Measurements from ENCODE around the gene DNAJC28. TPM values are rescaled to one million over a fixed set of nuclear protein-coding genes. Genes with fewer than 3 reads are reported as not detected.
"Not testable (repeated sequence)": the region's sequence is repeated elsewhere in the genome, so short reads cannot be mapped to it uniquely, and the experiment has no call there.

Gene DNAJC28
- total RNA-seq, 1 experiment from 2014 or later = 3.1 TPM

DNA sequence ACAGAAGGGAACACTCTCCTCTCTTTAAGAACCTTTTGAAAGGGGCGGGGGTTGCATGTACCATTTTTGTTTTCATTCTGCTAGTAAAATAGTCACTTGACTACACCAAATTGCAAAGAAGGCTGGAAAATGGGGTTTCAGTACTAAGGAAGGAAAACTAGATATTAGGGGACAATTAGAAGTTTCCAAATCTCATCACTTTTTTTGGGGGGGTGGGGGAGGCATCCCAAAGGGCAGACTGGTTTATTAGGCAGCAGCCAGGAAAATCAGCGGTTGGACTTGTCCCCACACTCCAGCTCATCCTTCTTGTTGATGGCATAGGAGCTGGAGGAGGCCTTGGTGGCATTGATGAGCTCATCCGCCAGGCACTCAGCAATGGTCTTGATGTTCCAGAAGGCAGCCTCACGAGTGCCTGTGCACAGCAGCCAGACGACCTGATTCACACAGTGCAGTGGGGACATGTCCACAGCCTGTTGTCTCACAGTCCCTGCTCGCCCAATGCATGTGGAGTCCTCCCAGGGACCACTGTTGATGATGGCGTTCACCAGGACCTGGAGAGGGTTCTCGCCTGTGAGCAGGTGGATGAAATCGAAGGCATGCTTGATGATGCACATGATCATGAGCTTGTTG lies 10.1 kb downstream of the DNAJC28 start:
- no peak for DNase-seq (ENCODE audit: low spot score)

DNA sequence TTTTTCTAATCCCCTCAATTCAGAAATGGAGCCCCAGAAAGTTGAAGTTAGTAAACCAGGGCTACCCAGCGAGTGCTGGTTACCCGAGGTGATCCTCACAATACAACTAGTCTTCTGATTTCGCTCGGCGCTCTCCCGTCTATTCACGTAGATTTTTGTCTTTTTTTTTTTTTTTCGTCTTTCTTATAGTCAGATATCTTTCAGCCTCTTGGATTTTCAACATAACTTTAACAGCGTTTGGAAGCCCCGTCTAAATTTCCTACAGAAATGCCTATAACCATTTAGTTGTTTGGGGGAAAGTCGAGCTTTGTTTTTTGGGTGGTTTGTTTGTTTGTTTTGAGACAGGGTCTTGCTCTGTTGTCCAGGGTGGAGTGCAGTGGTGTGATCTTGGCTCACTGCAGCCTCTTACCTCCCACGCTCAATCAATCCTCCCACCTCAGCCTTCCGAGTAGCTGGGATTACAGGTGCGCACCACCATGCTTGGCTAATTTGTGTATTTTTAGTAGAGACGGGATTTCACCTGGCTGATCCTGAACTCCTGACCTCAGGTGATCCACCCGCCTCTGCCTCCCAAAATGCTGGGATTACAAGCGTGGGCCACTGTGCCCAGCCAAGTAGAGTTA lies 10.9 kb downstream of the DNAJC28 start:
- DNase-seq (ENCODE audit: low spot score) = no peak

DNA sequence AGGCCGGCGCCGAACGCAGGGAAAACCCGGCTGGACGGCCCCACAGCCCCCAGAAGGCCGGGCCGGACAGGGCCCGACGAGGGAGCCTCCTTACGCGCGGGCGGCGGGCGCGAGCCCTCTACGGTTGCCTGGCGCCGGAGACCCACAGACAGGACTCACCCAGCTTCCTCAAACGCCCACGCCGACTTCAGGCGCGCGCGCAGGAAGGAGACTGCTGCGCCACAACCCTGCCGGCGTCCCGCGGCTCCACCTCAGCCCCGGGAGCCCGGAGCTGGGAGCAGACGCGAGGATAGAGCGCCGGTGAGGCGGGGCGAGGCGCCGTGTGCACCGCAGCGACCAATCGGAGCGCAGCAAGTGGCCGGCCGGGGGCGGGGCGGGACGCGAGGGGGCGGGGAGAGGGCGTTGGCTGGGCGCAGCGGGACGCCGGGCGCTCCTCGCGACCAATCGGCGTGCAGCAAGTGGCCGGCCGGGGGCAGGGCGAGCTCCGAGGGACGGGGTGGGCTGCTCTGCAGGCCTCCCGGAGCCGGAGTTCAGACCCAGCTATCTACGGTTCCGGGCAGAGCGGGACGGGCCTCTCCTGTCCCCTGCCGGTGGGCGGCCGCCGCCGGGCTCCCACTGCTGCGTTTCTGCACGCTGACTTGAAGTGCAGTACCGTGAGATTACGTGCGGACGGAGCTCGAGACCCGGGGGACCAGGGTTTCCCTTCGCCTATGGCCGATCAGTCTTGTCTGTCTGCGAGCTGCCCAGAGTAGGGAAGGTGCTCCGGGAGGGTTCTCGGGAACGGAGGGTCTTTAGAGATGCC lies 11.6 kb downstream of the DNAJC28 start, which contains the start of gene TMEM50B:
TSS of gene TMEM50B (minus strand) at position 296 of the 802 bp plus-strand sequence. CDS start 11,089 bp downstream, outside the sequence.
- peak; percentile 90 for DNase-seq (ENCODE audit: low spot score)

DNA sequence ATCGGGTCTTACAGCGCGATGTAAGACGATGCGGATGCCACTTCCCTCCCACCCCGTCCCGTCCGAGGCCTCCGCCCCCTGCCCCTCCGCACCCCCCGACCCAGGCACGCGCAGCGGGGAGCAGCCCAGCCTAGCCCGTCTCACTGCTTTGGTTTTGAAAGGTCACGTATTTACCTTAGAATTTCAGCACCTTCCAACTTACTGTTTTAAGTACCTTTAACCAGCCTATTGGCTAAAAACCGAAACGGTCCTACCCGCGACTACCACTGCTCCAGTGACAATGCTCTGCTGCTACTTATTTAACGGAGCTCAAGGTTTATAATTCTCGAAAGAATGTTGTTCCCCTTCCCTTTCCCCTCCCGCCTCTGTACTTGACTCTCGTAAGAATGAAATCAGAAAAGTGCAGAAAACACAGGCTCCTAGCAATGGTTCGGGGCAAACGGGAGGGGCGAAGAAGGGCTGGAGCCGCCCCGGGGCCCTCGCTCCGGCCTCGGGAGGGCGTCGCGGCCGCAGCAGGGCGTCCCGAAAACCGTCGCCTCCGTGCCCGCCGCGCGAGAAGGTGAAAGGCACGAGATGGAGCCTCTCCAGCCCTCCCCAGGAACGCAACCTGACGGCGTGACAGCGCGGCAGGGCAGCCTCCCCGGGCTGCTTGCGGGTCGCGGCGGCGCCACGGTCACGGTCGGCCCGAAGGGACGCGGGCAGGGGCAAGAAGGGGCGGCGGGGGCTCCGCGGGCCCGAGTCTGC lies 12.4 kb downstream of the DNAJC28 start:
- DNase-seq (ENCODE audit: low spot score) = no peak

DNA sequence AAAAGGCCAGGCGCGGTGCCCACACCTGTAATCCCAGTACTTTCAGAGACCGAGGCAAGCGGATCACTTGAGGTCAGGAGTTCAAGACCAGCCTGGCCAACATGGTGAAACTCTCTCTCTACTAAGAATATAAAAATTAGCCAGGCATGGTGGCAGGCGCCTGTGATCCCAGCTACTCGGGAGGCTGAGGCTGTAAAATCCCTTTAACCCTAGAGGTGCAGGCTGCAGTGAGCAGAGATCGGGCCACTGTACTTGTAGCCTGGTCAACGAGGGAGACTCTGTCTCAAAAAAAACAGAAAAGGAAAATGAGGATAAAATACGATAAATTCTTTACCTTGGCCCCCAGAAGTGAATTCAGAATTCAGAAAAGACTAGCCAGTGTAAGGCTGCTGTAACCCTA lies 13.3 kb downstream of the DNAJC28 start:
- no peak for DNase-seq (ENCODE audit: low spot score)

DNA sequence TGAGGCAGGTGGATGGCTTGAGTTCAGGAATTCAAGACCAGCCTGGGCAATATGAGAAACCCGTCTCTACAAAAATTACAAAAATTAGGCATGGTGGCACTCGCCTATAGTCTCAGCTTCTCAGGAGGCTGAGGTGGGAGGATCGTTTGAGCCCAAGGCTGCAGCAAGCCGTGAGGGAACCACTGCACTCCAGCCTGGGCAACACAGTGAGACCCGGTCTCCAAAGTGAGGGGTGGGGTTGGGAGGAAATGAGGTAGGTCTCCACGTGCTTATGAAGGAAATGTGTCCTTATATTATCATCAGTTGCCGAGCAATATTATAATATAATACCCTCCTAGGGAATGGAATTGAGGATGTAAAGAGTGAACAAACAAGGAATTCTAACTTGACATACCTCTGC lies 14.4 kb downstream of the DNAJC28 start:
- DNase-seq (ENCODE audit: low spot score) = no peak

DNA sequence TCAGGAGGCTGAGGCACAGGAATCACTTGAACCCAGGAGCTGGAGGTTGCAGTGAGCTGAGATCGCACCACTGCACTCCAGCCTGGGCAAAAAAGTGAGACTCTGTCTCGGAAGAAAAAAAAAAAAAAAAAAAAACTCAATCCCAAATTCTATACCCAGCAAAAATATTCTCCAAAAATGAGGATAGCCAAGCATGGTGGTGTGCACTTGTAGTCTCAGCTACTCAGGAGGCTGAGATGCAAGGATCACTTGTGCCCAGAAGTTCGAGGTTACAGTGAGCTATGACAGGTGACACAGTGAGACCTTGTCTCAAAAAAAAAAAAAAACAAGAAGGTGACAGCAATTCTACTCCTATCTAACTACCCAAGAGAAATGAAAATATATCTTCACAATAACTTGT lies 18.2 kb downstream of the DNAJC28 start:
- DNase-seq (ENCODE audit: low spot score) = no peak

DNA sequence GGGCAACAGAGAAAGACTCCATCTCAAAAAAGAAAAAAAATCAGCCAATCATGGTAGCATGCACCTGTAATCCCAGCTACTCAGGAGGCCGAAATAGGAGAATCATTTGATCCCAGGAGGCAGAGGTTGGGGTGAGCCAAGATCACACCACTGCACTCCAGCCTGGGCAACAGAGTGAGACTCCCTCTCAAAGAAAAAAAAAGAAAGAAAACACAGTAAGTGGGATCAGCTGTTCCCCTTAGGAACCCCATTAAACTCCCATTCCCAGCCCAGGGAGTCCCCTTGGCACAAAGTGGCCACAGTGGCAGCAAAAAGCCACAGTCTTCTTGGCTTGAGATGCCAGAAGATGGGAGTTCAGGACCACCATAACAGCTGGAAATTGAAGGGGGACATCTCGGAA lies 20.8 kb downstream of the DNAJC28 start:
- no peak for DNase-seq (ENCODE audit: low spot score)

DNA sequence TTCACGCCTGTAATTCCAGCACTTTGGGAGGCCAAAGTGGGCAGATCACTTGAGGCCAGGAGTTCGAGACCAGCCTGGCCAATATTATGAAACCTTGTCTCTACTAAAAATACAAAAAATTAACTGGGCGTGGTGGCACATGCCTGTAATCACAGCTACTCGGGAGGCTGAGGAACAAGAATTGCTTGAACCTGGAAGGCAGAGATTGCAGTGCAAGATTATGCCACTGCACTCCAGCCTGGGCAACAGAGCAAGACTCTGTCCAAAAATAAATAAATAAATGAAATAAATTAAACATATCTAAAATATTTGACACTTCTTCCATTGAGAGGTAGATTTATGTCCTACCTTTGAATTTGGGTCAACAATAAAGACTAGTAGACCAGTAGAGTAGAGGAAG lies 22.3 kb downstream of the DNAJC28 start:
- DNase-seq (ENCODE audit: low spot score) = not testable (repeated sequence)

DNA sequence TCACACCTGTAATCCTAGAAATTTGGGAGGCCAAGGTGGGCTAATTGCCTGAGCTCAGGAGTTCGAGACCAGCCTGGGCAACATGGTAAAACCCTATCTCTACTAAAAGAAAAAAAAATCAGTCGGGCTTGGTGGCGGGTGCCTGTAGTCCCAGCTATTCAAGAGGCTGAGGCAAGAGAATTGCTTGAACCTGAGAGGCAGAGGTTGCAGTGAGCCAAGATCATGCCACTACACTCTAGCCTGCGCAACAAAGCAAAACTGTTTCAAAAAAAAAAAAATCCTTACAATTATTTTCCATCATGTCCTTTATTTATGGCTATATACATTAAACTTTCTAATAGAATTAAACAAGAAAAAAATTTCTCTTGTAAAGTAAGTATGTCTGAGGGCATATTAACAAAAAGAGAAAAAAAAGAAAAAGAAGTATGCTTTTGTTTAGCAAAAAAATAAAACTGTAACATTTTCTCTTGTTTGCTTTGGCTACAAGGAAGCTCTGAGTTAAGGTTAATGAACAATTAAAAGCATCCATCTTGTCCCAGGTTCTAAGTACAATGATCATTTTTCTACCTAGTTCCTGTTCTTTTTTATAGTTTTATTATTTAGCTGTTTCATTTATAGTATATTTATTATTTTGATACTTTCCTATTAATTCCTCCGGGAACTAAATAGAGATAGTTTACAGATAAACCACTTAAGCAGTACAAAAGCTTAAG lies 29.8 kb downstream of the DNAJC28 start:
- no peak for DNase-seq (ENCODE audit: low spot score)

DNA sequence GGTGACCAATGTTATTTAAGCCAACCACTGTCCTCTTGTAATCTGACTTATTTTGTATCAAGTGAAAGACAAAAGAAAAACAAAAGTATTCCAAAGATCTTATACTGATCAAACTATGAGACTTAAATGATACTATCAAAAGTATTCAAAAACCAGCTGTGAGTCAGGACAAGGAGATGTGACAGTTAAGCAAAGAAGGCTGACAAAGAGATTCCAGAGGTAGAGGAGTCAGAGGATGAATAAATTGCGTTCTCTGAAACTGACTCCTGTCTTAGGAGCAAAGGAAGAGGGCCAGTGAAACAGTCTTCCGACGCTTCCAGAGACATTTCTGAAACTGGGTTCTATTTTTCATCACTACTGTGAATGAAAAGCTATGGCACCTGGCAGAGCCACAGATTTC lies 32.7 kb downstream of the DNAJC28 start:
- no peak for DNase-seq (ENCODE audit: low spot score)

DNA sequence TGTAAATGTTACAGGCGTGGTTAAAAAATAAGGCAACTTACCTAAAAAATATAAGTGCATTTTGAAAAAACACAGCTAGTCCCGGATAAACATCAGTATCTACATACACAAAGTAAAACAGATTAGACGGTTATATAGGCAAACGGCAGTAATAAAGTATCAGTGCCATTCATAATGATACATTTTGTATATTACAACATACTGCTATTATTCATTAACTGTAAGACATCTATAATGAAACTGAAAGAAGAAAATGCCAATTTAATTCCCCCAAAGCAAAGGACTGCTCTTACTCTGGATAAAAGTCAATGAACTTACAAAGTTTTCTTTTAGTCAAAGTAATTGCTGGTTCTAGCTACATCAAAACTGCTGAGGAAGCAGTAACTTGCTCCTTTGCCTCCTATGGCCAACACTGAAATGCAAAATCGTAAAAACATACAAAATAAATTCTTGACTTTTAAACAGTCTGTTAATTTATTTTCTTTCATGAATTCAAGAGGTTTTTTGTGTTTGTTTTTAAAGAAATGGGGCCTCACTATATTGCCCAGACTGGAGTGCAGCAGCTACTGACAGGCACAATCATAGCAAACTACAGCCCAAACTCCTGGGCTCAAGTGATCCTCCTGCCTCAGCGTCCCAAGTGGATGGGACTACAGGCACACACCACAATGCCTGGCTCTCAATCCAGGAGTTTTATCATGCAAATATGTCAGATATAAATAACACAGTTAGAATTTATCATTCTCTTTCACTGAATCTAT lies 35.6 kb downstream of the DNAJC28 start:
- no peak for DNase-seq (ENCODE audit: low spot score)

DNA sequence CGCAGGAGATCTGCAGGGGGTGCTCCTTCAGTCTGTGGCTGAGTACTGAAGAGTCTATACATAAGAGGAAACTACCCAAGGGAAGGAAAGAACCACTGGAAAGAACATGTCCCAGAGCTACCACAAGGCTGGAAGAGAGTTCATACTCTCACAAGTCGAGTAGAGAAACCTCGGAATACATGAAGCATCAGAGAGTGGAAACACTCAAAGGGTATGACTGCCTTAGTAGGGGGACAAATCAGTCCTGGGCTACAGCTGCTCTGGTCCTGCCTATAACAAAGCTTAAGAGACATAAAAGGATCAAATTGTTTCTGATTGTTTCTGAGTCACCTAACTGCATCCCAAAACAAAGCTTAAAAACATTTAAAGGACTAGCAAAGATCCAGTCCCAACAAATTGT lies 39.2 kb downstream of the DNAJC28 start:
- no peak for DNase-seq (ENCODE audit: low spot score)

DNA sequence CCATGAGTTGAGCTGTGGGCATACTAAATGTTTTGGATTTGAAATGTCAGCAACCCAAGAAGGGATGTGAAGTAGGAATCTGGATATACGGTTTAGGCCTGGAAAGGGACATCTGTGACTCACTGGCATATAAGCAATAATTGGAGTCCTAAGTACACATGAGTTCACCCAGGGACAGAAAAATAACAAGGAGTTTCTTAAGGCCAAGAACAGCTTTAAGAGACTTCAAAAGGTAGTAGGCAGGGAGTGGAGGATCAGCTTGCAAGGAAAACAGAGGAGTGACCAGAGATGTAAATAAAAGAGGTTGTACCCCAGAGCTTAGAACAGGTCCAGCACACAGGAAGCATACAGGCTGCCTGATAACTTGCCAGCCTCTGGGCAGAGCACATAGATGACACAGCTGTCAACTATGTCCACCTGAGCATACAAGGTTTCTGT lies 39.9 kb downstream of the DNAJC28 start:
- no peak for DNase-seq (ENCODE audit: low spot score)

DNA sequence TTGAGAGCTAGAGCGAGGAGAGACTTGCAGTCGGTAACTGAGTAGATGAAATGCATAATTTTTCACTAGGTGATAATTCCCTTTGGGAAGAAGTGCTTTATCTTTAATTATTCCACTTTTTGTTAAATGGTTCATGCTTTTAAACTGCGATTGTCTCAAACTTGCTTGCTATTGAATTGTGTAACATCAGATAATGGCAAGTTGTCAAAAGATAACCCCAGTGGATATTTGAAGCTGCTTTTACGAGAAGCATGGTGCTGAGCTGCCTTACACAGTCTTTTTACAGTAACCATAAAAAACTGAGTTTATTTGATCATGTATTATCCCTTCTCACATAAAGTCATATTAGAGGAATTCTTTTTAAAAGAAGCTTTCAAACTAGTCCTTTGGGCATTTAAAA lies 41.9 kb downstream of the DNAJC28 start:
- no peak for DNase-seq (ENCODE audit: low spot score)

DNA sequence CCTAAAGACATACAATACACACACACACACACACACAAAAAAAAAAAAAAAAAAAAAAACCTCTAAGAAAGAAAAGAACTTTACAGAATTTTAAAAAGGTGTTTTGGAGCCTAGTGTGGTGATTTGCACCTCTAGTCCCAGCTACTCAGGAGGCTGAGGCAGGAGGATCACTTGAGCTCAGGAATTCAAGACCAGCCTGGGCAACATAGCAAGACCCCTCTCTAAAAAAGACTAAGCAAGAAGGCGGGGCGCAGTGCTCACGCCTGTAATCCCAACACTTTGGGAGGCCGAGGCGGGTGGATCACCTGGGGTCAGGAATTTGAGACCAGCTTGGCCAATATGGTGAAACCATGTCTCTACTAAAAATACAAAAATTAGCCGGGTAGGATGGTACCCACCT lies 44.9 kb downstream of the DNAJC28 start:
- DNase-seq (ENCODE audit: low spot score) = not testable (repeated sequence)

DNA sequence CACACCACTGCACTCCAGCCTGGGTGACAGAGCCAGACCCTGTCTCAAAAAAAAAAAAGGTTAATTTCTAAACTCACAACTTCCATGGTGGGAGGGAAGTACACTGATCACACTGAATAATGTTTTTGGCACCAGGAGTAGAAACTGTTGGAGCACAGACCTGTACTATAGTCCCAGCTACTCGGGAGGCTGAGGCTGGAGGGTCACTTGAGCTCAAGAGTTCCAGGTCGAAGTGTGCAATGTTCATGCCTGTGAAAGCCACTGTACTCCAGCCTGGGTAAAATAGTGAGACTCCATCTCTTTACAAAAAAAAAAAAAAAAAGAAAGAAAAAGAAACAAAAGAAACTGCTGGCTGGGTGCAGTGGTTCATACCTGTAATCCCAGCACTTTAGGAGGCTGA lies 47.0 kb downstream of the DNAJC28 start:
- no peak for DNase-seq (ENCODE audit: low spot score)

DNA sequence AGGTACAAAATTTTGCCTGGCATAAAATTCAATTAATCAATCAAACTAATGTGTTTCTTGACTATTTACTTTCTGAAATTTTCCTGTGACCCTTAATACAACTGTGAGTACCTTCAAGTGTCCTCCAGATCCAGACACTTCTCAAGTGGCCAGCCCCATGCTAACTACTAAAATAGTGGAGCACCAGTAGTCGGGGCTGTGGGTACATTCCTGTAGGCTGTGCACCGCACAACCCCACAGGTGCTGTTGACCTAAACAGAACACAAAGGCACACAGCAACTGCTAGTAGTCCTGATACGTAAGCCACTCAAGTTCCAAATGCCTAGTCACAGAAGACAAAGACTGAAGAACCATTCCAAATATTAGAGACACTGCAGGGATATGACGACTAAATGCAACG lies 48.3 kb downstream of the DNAJC28 start:
- no peak for DNase-seq (ENCODE audit: low spot score)

DNA sequence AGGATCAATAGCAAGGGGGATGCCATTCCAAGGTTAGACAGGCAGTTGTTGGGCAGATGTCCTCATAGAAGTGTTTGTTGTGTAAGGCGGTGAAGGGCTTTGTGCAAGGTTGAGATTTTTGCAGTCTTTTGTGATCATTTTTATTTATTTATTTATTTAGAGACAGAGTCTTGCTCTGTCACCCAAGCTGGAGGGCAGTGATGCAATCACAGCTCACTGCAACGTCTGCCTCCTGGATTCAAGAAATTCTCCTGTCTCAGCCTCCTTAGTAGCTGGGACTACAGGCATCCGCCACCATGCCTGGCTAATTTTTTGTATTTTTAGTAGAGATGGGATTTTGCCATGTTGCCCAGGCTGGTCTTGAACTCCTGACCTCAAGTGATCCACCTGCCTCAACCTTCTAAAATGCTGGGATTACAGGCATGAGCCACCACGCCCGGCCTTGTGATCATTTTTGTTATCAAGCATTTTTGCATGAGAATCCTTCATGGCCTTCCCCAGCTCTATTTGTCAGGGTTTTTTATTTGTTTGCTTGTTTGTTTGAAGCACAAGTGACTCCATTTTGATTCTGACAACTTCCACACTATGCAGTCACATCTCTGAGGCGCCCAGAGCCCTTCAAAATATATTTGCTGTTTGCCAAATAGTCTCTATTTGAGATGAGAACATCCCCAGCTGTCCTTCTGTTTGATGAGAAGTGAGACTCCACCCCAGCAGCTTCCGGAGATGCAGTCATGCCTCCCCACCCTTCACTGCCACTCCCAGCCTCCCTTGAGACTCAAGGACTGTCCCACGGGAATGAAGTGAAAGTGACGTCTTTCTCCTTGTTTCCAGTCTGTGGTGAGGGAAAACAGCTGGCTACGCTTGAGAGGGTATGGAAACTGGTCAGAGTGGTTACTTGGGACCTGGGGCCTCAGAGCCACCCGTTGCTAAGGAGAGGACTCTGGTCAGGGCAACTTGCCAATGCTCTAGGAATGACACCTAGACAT lies 49.7 kb downstream of the DNAJC28 start:
- DNase-seq (ENCODE audit: low spot score) = peak; percentile 97
